Esophagus squamous epithelium (tissue), 4 donors: ENCODE results near the gene CGNL1.

Source experiments
- POLR2A ChIP-seq, 4 donors: fragments of 450-650 bp; IDR thresholded peaks; one replicate each; pipeline ENCODE4 v1.6.1; 2017; ENCODE audit warnings: antibody characterized with exemption in 4 of 4, mild to moderate bottlenecking in 4 of 4, moderate library complexity in 3 of 4
- TF ChIP-seq, protein P1 (sequence below), 6 experiments: fragments of 450-650 bp in 4 of 6; fragments of 200-600 bp in 2 of 6; sonication (generic) in 2 of 6; IDR thresholded peaks; one replicate each; pipeline ENCODE4 v1.5.1; 2016 to 2019; ENCODE audit warnings: antibody characterized with exemption in 6 of 6, mild to moderate bottlenecking in 4 of 6, moderate library complexity in 4 of 6

DNA sequence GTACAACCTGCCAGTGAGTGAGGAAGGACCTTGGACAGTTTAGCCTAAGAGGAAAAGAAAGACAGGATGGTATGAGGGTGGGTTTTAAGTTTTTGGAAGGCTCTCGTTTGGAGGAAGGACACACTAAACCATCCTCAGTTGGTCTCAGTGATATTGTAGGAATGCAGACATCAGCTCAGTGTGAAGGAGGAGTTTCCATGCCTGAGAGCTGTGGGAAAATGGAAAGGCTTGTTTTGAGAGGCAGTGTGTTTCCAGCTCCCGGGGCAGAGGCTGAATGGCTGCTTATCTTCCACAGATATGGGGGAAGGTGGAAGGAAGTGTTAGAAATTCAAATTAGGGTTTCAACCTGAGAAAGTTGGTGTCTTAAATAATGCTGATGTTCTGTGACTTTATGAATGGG lies 125.8 kb downstream of the CGNL1 start:
- TF ChIP-seq POLR2A (IDR thresholded peaks at IDR 0.05), result no peak
- TF ChIP-seq, protein P1, sequence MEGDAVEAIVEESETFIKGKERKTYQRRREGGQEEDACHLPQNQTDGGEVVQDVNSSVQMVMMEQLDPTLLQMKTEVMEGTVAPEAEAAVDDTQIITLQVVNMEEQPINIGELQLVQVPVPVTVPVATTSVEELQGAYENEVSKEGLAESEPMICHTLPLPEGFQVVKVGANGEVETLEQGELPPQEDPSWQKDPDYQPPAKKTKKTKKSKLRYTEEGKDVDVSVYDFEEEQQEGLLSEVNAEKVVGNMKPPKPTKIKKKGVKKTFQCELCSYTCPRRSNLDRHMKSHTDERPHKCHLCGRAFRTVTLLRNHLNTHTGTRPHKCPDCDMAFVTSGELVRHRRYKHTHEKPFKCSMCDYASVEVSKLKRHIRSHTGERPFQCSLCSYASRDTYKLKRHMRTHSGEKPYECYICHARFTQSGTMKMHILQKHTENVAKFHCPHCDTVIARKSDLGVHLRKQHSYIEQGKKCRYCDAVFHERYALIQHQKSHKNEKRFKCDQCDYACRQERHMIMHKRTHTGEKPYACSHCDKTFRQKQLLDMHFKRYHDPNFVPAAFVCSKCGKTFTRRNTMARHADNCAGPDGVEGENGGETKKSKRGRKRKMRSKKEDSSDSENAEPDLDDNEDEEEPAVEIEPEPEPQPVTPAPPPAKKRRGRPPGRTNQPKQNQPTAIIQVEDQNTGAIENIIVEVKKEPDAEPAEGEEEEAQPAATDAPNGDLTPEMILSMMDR (IDR thresholded peaks at IDR 0.05), result no peak
